GM10266 (cell line): ENCODE measurements around the gene C2CD4C.
"Not testable (repeated sequence)": the region's sequence is repeated elsewhere in the genome, so short reads cannot be mapped to it uniquely, and the experiment has no call there.

Experiments
- DNase-seq: peaks from one replicate; pipeline ENCODE4 v3.0.0; 2012; ENCODE audit errors: extremely low spot score
- TF ChIP-seq, protein P1 (sequence below): IDR thresholded peaks from 2 replicates; pipeline ENCODE4 v1.5.1; 2012; ENCODE audit warnings: mild to moderate bottlenecking, low read depth; ENCODE audit not compliant: control insufficient read depth, insufficient read depth; ENCODE audit errors: missing control alignments

The C2CD4C gene

DNA sequence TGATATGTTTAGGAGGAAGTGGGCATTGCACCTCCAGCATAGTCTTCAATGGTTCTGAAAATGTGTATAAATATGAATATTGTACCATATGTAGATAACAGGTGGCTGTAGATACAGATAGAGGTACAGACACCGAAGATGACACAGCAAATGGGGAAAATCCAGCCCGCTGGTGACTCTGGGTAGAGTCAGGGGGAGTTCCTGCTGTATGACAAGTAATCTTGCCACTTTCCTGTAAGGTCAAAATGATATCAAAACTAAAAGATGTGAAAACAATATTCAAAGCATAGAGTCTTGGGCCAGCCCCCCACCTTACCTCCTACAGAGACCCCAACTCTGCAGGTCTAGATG lies 17.8 kb downstream of the C2CD4C start:
- no peak for DNase-seq
- TF ChIP-seq, protein P1, sequence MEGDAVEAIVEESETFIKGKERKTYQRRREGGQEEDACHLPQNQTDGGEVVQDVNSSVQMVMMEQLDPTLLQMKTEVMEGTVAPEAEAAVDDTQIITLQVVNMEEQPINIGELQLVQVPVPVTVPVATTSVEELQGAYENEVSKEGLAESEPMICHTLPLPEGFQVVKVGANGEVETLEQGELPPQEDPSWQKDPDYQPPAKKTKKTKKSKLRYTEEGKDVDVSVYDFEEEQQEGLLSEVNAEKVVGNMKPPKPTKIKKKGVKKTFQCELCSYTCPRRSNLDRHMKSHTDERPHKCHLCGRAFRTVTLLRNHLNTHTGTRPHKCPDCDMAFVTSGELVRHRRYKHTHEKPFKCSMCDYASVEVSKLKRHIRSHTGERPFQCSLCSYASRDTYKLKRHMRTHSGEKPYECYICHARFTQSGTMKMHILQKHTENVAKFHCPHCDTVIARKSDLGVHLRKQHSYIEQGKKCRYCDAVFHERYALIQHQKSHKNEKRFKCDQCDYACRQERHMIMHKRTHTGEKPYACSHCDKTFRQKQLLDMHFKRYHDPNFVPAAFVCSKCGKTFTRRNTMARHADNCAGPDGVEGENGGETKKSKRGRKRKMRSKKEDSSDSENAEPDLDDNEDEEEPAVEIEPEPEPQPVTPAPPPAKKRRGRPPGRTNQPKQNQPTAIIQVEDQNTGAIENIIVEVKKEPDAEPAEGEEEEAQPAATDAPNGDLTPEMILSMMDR: no peak

DNA sequence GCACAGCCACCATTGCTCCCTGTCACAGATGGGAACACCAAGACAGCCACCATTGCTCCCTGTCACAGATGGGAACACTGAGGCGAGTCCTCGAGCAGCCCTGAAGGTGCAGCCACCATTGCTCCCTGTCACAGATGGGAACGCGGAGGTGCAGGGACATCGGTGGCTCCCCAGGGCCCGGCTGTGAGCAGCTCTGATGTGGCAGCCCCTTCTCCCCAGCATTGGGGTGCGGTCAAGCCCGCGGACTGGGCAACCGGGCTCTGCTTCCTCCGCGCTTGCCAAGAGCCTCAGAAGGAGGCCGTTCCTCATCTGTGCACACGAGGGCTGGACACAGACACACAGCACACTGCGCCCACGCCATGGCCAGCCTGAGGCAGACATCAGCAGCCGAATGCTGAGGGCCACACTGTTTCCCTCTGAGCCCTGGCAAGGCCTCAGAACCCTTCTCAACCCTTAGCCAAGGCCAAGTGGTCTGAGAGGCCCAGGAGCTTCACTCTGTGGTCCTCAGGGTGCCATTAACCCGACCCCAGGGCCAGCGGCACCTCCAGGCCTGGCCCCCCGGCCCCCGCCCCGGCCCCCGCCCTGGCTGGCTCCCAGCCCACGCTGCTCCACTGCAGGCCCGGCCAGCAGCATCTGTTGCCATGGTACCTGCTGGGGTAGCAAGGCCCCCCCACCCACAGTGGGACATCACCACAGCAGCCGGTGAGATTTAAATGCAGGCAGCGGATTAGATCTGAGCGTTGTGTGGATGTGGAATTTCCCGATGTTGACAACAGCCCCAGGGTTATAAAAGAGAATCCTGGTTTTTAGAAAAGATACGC lies 18.4 kb downstream of the C2CD4C start:
- DNase-seq: no peak
- TF ChIP-seq, protein P1: no peak

DNA sequence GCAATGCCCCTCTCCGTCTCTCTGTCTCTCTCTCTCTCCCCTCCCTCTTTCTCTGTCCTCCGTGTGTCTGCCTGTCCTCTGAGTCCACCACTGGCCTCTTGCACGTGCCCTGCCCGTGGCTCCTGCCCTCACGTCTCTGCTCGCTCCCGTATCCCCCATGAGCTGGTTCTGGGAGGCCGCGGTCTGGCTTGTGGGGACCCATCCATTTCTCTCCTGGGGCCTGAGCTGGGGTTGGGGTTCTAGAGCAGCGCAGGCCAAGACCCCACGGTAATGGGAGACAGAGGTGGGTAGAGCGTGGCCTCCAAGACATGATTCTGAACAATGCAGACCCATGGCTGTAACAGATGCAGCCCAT lies 19.0 kb downstream of the C2CD4C start:
- TF ChIP-seq, protein P1: no peak

DNA sequence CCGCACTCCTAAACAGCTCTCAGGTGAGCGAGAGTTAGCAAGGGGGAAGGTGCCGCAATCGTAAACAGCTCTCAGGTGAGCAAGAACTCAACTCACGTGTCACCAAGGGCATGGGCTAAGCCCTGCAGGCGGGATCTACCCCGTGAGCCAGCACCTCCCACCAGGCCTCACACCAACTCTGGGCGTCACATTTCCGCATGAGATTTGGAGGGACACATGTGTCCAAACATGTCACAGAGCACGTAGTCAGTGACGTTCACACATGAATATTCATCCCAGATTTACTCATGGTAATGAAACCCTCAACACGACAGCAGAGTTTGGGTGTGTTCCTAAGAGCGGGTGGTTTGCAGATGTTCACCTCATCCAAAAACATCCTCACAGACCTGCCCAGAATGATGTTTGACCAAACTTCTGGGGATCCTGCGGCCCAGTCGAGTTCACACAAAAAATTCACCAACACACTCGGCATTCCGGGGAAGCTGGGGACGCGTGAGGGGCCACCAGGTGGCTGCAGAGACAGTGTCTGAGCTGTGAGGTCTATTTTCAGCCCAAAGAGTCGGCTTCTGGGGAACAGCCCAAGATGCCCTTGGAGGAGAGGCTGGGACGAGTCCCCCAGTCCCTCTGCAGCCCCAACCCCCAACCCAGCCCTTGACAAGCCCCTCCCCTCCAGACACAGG lies 19.6 kb downstream of the C2CD4C start:
- TF ChIP-seq, protein P1: no peak
- no peak for DNase-seq

More for the DNA sequence above, 19.0 kb downstream of the C2CD4C start:
- DNase-seq: no peak

DNA sequence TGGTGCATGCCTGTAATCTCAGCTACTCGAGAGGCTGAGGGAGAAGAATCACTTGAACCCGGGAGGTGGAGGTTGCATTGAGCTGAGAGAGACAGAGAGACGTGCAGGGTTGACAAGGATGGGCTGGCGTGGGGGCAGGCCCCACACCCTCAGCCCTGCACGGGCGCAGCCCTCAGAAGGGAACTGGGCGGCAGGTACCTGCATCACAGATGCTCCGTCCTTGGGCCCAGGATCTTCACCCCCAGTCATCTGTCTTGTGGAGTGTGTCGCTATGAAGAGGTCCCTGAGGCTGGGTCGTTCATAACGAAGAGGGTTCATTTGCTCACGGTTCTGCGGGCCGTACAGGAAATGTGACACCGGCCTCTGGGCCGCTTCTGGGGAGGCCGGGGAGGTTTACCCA lies 20.3 kb downstream of the C2CD4C start:
- TF ChIP-seq, protein P1: no peak
- DNase-seq: no peak

DNA sequence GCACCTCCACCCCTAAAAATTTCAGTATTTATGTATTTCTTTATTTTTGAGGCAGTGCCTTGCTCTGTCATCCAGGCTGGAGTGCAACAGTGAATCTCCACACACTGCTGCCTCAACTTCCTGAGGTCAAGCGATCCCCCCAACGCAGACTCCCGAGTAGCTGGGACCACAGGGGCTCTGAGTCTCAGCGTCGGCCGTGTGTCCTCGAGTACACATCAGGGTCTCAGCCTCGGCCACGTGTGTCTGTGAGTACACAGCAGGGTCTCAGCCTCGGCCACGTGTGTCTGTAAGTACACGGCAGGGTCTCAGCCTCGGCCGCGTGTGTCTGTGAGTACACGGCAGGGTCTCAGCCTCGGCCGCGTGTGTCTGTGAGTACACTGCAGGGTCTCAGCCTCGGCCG lies 21.2 kb downstream of the C2CD4C start:
- TF ChIP-seq, protein P1: no peak
- DNase-seq: no peak

DNA sequence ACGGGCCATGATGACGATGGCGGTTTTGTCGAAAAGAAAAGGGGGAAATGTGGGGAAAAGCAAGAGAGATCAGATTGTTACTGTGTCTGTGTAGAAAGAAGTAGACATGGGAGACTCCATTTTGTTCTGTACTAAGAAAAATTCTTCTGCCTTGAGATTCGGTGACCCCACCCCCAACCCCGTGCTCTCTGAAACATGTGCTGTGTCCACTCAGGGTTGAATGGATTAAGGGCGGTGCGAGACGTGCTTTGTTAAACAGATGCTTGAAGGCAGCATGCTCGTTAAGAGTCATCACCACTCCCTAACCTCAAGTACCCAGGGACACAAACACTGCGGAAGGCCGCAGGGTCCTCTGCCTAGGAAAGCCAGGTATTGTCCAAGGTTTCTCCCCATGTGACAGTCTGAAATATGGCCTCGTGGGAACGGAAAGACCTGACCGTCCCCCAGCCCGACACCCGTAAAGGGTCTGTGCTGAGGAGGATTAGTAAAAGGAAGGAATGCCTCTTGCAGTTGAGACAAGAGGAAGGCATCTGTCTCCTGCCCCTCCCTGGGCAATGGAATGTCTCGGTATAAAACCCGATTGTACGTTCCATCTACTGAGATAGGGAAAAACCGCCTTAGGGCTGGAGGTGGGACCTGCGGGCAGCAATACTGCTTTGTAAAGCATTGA lies 22.2 kb downstream of the C2CD4C start:
- not testable (repeated sequence) for DNase-seq

DNA sequence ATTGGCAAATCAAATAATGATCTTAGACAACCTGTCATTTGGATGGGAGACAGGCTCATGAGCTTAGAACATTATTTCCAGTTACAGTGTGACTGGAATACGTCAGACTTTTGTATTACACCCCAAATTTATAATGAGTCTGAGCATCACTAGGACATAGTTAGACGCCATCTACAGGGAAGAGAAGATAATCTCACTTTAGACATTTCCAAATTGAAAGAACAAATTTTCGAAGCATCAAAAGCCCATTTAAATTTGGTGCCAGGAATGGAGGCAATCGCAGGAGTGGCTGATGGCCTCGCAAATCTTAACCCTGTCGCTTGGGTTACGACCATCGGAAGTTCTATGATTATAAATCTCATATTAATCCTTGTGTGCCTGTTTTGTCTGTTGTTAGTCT lies 22.8 kb downstream of the C2CD4C start:
- DNase-seq: not testable (repeated sequence)
